GM21360 (cell line): ENCODE data around the gene CATSPERB.
"Not testable (repeated sequence)": the region's sequence is repeated elsewhere in the genome, so short reads cannot be mapped to it uniquely, and the experiment has no call there.

Source experiments
- ATAC-seq: cut with Tn5 transposase; IDR thresholded peaks from one replicate; pipeline ENCODE4 v1.9.1; 2021; ENCODE audit warnings: mild to moderate bottlenecking, moderate library complexity; ENCODE audit not compliant: unreplicated experiment

CATSPERB gene

DNA sequence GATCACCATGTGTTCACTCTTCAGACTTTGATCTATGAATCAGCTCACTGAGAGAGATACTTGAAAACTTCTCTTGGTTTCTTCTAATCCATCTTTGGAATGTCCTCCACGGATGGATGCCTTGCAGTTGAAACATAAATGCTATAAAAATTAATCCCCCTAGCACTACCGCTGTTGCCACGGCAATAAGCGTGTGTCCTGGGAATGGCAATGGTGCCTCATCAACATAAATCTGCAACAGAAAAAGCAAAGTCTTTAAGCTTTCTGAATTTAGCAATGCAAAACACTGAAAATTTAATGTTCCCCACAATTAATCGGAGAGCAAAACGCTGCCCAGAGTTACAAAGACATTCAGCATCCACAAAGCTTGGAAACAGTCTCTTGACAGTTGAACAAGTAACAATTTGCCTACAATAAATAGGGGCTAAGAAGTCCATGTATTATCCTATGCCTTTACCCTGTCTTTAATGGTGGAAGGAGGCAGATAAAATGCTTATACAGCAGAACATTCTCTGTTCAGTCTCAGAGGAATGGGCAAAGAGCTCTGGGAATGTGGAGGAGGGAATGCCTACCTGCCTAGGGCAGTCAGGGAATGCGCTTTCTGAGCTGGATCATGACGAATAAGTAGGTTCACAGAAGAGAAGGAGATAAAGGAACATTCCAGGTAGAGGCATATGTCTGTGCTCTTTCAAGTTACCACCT is 150.9 kb downstream of the CATSPERB start:
- ATAC-seq: no peak

DNA sequence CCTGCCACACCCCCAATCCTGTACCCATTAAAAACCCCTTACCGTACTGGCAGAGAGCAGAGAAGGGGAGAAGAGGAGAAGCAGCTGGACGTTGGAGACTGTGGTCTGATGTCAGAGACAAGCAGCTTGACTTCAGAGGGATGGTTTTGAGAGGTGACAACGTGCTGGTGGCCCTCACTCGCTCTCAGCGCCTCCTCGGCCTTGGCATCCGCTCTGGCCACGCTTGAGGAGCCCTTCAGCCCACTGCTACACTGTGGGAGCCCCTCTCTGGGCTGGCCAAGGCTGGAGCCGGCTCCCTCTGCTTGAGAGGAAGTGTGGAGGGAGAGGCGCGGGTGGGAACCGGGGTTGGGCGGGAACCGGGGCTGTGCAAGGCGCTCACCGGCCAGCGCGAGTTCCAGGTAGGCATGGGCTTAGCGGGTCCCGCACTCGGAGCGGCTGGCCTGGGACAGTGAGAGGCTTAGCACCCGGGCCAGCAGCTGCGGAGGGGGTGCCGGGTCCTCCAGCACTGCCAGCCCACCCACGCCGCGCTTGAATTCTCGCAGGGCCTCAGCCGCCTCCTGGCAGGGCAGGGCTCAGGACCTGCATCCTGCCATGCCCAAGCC is 154.2 kb downstream of the CATSPERB start:
- no peak for ATAC-seq

DNA sequence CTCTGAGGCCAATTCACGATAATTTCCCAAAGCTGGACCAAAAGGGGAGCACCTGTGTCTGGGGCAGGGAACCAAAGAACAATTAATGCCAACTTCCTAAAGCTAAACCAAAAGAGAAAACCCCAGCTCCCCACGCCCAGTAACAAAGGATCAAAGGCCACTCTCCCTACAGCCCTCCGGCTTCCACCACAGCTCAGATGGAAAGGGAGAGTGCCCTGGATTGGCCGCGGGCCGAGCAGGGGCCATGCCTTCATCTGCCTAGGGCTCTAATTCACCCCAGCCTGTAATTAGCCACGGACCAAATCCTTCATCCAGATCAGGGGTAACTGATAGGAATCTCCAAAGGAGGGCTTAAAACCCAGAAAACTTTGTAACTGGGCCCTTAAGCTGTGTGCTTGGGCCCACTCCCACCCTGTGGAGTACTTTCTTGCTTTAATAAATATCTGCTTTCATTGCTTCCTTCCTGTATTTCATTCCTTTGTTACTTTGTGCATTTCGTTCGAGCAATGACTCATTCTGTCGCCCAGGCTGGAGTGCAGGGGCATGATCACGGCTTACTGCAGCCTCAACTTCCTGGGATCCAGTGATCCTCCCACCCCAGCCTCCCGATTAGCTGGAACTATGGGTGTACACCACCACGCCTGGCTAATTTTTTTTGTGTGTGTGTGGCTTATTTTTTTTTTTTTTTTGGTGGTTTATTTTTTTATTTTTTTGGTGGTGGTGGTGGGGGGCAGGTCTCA is 156.2 kb downstream of the CATSPERB start:
- no peak for ATAC-seq

DNA sequence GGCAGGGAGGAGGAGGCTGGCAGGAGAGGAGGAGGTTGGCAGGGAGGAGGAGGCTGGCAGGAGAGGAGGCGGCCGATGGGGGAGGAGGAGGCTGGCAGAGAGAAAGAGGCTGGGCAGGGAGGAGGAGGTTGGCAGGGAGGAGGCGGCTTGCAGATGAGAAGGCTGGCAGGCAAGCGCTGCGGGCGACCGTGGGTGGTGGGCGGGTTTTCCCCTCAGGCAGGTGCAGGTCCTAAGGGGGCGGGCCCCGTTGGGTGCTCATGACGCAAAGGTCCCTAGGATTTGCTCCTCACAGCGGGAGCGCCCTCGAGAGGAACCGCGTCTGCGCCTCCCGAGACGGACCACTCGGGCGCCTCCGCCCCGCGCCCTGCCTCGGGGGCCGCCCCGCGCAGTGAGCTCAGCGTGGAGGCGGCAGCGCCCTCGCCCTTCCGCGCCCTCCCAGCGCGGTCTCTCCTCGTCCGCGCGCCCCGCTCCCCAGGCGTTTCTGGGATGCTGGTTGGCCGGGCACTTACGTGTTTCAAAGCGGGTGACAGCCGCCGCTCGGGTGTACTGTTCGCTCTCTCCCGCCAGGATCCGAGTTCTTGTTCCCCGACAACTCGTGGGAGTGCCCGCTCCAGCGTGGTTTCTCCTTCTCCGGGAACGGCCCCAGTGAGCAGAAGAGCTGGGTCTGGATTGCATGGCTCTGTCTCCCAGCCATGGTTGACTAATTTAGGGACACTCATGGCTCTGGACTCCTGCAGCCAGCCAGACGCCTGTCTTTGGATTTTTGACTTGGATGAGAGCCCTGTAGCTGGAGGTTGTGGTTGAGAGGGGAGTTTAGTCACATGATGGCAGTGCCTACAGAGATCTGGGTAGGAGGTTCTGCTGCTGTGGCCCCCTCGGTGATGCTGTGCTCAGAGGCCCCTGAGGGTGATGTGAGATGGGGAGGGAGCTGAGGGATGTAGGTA is 157.7 kb downstream of the CATSPERB start:
- ATAC-seq: peak; percentile 63

DNA sequence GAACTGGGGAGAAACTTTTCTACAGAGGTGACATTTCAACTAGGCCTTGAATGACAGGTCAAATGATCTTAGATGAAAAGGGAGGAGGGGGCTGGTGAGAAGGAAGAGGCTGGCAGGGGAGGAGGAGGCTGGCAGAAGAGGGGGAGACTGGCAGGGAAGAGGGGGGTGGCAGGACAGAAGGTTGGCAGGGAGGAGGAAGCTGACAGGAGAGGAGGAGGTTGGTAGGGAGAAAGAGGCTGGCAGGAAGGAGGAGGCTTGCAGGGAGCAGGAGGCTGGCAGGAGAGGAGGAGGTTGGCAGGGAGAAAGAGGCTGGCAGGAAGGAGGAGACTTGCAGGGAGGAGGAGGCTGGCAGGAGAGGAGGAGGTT is 158.4 kb downstream of the CATSPERB start:
- ATAC-seq: no peak

DNA sequence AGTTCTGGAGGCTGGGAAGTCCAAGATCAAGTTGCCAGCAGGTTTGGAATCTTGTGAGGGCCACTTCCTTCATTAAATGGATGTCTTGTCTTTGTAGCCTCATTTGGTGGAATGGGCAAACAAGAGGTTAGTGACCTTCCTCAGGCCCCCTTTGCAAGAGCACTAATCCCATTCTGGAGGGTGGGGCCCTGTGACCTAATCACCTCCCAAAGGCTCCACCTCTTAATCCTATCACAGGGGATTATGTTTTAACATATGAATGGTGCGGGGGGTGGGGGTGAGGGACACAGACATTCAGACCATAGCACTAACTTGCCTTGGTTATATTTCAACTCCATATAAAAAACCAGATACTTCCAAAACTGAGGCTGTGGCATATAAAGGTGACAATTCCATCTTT is 161.9 kb downstream of the CATSPERB start:
- no peak for ATAC-seq

DNA sequence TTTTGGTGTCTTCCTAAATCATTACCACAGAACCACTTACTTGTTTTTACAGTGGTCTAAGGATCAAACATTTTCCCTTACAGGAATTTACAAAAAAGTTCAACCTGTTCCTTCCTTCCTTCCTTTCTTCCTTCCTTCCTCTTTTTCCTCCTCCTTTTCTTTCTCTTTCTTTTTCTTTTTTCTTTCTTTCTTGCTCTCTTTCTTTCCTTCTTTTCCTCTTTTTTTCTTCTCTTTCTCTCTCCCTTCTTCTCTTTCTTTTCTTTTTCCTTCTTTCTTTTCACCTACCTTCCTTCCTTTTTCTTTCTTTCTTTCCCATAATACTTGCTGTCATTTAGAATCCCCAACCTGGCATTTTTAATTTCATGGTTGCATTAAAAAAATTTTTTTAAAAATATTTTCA is 162.6 kb downstream of the CATSPERB start:
- no peak for ATAC-seq

DNA sequence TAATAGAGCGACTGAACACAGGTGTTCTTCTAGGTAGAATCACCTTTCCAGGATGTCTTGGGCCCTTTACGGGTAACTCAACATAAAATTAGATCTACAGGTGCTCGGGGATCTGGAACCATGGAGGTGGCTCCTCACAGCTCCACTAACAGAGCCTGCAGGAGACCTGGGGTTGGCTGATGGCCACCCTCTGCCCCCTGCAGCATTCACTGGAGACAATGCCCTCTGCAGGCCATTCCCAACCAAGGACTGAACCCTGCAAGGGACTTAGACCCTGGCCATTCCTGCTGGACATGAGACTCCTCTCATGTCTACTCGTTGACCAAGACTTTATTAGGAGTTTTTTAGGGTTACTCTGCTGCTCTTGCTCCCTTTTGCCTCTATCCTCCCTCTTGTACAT is 163.3 kb downstream of the CATSPERB start:
- no peak for ATAC-seq

DNA sequence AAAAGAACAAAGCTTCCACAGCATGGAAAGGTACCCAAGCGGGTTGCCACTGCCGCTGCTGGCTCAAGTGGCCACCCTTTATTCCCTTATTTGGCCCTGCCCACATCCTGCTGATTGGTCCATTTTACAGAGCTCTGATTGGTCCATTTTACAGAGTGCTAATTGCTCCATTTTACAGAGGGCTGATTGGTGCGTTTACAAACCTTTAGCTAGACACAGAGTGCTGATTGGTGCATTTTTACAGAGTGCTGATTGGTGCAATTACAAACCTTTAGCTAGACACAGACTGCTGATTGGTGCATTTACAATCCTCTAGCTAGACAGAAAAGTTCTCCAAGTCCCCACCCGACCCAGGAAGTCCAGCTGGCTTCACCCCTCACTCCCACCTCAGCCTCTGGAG is 164.1 kb downstream of the CATSPERB start:
- ATAC-seq: not testable (repeated sequence)

DNA sequence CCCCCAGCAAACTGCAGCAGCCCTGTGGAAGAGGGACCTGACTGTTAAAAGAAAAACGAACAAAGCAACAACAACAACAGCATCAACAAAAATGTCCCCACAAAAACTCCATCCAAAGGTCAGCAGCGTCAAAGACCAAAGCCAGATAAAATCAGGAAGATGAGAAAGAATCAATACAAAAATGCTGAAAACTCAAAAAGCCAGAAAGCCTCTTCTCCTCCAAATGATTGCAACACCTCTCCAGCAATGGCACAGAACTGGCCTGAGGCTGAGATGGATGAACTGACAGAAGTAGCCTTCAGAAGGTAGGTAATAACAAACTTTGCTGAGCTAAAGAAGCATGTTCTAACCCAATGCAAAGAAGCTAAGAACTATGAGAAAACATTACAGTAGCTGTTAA is 176.4 kb downstream of the CATSPERB start:
- ATAC-seq: no peak

DNA sequence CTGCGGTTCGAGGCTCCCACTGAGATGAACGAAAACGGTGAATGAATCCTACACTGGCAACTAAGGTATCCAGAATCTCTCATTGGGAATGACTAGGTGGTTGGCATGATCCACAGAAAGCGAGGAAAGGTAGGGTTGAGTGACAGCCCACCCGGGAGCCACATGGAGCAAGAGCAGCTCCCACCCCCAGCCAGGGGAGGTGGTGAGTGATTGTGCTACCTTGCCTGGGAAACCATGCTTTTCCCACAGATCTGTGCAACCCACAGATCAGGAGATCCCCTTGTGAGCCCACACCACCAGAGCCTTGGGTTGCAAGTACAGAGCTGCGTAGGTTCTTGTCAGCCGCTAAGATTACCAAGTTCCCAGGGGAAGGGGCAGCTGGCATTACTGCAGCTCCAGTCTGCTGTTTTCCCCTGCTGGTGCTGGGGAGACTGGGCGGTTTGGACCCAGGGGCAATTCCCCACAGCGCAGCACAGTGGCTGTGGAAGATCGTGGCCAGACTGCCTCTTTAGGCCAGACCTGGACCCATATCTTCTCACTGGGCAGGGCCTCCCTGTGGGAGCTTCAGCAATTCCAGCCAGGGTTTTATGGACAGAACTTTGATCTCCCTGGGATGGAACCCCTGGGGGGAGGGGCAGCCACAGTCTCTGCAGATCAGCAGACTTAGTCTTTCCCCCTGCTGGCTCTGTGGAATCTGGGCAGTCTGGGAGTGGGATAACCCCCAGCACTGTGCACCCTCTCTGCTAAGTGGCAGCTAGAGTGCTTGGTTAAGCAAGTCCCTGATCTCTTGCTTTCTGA is 177.2 kb downstream of the CATSPERB start:
- no peak for ATAC-seq

DNA sequence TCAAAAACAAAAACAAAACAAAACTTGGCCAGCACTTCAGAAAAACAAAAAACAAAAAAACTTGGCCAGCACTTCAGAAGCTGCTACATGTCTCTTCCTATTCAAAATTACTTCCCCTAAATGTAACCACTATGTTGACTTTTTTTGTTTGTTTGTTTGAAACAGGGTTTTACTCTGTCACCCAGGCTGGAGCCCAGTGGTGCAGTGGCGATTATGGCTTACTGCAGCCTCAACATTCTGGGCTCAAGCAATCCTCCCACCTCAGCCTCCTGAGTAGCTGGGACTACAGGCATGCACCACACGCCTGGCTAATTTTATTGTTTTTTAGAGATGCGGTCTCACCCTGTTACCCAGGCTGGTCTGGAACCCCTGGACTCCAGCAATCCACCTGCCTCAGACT is 183.8 kb downstream of the CATSPERB start:
- no peak for ATAC-seq

DNA sequence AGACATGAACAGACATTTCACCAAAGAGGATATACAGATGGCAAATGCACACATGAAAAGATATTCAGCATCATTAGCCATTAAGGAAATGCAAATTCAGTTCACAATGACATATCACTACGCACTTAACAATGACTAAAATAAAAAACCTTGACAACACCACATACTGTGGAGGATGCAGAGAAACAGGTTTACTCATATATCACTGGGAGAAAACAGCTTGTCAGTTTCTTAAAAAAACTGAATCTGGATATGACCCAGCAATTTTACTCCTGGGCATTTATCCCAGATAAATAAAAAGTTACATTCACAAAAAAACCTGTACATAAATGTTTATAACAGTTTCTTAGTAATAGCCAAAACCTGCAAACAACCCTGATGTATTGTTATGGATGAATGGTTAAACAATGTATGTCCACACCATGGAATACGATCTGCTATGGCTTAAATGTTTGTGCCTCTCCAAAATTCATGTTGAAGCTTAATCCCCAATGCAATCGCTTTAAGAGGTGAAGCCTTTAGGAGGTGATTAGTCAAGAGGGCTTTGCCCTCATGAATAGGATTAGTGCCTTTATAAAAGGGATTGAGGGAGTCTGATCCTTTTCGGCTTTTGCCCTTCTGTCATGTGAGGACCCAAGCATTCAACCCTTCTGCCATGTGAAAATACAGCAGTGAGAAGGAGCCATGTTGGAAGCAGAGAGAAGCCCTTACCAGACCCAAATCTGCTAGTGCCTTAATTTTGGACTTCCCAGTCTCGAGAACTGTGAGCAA is 185.8 kb downstream of the CATSPERB start:
- no peak for ATAC-seq

DNA sequence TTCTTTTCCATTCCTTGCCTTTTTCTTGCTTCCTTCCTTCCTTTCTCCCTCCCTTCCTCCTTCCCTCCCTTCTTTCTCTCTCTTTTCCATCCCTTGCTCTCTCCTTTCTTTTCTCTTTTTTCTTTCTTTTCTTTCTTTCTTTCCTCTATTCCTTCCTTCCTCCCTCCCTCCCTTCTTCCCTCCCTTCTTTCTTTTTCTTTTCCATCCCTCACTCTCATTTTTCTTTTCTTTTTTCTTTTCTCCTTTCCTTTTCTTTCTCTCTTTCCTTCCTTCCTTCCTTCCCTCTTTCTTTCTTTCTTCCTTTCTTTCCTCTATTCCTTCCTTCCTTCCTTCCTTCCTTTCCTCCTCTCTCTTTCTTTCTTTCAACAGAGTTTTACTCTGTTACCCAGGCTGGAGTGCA is 186.7 kb downstream of the CATSPERB start:
- no peak for ATAC-seq

DNA sequence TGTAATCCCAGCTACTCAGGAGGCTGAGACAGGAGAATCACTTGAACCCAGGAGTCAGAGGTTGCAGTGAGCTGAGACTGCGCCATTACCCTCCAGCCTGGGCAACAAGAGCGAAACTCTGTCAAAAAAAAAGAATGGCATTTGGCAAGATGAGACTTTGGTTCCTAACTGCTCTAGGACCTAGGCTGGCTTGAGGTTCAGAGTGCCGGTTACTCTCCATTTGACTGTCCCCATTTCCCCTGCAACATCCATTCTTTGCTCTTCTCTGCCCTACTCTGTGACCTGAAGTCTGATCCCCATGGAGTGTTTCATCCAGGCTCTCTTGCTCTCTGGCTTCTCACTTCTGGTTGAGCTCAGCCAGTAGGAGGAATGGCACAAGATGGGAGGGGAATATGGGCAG is 195.6 kb downstream of the CATSPERB start:
- no peak for ATAC-seq

DNA sequence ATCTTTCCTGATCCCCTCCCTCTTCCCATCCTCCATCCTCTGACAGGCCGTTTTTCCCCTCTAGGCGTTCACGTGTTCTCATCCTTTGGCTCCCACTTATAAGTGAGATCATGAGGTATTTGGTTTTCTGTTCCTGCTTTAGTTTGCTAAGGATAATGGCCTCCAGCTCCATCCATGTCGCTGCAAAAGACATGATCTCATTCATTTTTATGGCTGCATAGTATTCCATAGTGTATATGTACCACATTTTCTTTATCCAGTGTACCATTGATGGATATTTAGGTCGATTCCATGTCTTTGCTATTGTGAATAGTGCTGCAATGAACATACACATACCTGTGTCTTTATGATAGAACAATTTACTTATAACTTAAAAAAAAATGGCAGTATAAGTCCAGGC is 197.8 kb downstream of the CATSPERB start:
- ATAC-seq: not testable (repeated sequence)

DNA sequence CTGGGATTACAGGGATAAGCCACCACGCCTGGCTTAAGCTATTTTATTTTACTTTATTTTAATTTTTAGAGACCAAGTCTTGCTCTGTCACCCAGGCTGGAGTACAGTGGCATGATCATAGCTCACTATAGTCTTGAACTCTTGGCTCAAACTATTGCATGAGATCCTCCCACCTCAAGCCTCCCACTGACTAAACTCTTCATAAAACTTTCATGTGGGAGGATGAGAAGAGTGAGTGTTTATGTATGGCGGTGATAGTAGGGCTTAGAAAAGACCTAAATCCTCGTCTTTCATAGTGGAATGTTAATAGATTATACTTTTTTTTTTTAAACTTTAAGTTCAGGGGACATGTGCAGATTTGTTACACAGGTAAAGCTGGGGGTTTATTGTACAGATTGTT is 198.3 kb downstream of the CATSPERB start:
- no peak for ATAC-seq
